ENCODE measurements around the gene DKK1. TPM values are rescaled to one million over a fixed set of nuclear protein-coding genes. Genes with fewer than 3 reads are reported as not detected.

Gene DKK1
- total and polyA plus RNA-seq, 11 donors, result 0.11 to 7.0 (median 0.62) TPM; not detected in 4

GRCh38 chr10:52347327-52347667 lies 33.2 kb downstream of the DKK1 start:
- intact Hi-C loops (cut with DNase I), result no loop called here
- ATAC-seq, result no peak
- TF ChIP-seq CTCF (IDR thresholded peaks at IDR 0.05), result no peak
- no peak for TF ChIP-seq POLR2A (IDR thresholded peaks at IDR 0.05)
- Histone ChIP-seq H3K27me3 (no peaks in the 10 kb centered on the region), H3K9me3 (no peaks in the 10 kb centered on the region), H3K36me3 (no peaks in the 10 kb centered on the region), H3K4me3 (no peak overlapping the region), H3K27ac (no peak overlapping the region), H3K4me1 (no peaks in the 10 kb centered on the region)
- 86 to 96% (median 94%) methylated on average over 4 to 5 of the region's 5 CpGs for WGBS, 4 donors
- peak in 1 of 5 donors; percentile 38 for DNase-seq

- intact Hi-C loops (cut with DNase I), result no loop called here
- WGBS, 4 donors, result 86 to 91% (median 89%) methylated on average over 4 to 5 of the region's 5 CpGs
- DNase-seq, result no peak
- TF ChIP-seq CTCF (IDR thresholded peaks at IDR 0.05), result no peak
- no peak for TF ChIP-seq POLR2A (IDR thresholded peaks at IDR 0.05)
- no peak for ATAC-seq
- no peak overlapping the region for H3K27ac ChIP-seq
- no peak overlapping the region for H3K4me3 ChIP-seq
- H3K36me3 ChIP-seq, result no peaks in the 10 kb centered on the region
- H3K4me1 ChIP-seq, result no peaks in the 10 kb centered on the region
- H3K9me3 ChIP-seq, result no peaks in the 10 kb centered on the region
- no peaks in the 10 kb centered on the region for H3K27me3 ChIP-seq
Observed at GRCh38 chr10:52348037-52348564, 34.0 kb downstream of the DKK1 start.

- TF ChIP-seq POLR2A (IDR thresholded peaks at IDR 0.05) (no peak), CTCF (IDR thresholded peaks at IDR 0.05) (no peak)
- Histone ChIP-seq H3K9me3 (no peaks in the 10 kb centered on the region), H3K27ac (no peak overlapping the region), H3K27me3 (no peaks in the 10 kb centered on the region), H3K4me1 (no peaks in the 10 kb centered on the region), H3K4me3 (no peak overlapping the region), H3K36me3 (no peaks in the 10 kb centered on the region)
- ATAC-seq (no peak), DNase-seq (no peak)
- 61 to 67% (median 65%) methylated on average over 2 of the region's 2 CpGs for WGBS, 4 donors
- intact Hi-C loops (cut with DNase I), result no loop called here
Observed at GRCh38 chr10:52351914-52352330, 37.8 kb downstream of the DKK1 start.

DNA sequence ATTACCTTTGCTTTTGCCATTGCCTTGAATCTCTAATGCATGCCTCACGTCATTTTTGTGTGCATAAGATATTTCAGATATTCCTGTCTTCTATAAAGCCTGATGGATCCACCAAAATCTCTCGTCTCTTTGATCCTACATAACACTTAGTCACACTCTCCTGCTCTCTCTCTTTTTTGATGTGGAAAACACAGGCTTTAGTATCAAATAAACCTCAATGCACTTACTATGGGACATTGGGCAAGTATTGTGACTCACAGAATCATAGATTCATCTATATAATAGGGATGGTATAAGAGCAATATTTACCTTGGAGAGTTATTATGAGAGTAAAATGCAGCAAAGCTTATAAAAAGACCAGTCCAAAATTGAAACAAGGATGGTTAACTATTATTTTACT lies 39.1 kb downstream of the DKK1 start:
- WGBS, 4 donors, result 77 to 83% (median 80%) methylated on average over 2 of the region's 2 CpGs
- no peaks in the 10 kb centered on the region for H3K27me3 ChIP-seq
- H3K27ac ChIP-seq, result no peak overlapping the region
- H3K9me3 ChIP-seq, result no peaks in the 10 kb centered on the region
- H3K4me3 ChIP-seq, result no peak overlapping the region
- no peak for ATAC-seq
- no peaks in the 10 kb centered on the region for H3K36me3 ChIP-seq
- intact Hi-C loops (cut with DNase I), result no loop called here
- no peak for TF ChIP-seq CTCF (IDR thresholded peaks at IDR 0.05)
- TF ChIP-seq POLR2A (IDR thresholded peaks at IDR 0.05), result no peak
- H3K4me1 ChIP-seq, result no peaks in the 10 kb centered on the region
- DNase-seq, result no peak
